HepG2 (cell line): ENCODE results near the gene FAF1. TPM values are rescaled to one million over a fixed set of nuclear protein-coding genes. Genes with fewer than 3 reads are reported as not detected.

Experiments
- ATAC-seq: fragments of 200-7000 bp; cut with Tn5 transposase; 3 replicates; pipeline ENCODE4 v1.9.1; 2020; ENCODE audit warnings: mild to moderate bottlenecking, moderate library complexity
- BruUV-seq: library from RNA; stranded (reverse); fragments of 400-500 nt; replicated peaks from 2 replicates; lab custom pipeline; 2021; lab: Mats Ljungman, UMichigan
- CTCF ChIA-PET: fragments of 300-600 bp; formaldehyde crosslinking; extraction: SDS; loops from one replicate; lab custom pipeline; 2021; ENCODE audit warnings: low total read pairs, inconsistent platforms, low intra/inter-chr PET ratio; lab: Yijun Ruan, JAX
- POLR2A ChIA-PET: fragments of 350-600 bp; sonication (Branson Sonifier 250); formaldehyde crosslinking; loops from one replicate; lab custom pipeline; 2020; ENCODE audit warnings: antibody characterized with exemption, inconsistent platforms; lab: Yijun Ruan, JAX
- DNase-seq: peaks from one replicate; pipeline ENCODE4 v3.0.0-alpha.2; 2015; ENCODE audit warnings: low spot score
- FAIRE-seq: peaks from 3 replicates; lab custom pipeline; 2011; peaks lifted over from hg19 to GRCh38; lab: Jason Lieb, UNC
- H2AFZ ChIP-seq: one replicate; pipeline ENCODE4 v1.6.1; 2011; ENCODE audit warnings: low read length, inconsistent platforms
- H3K27ac ChIP-seq: fragments of 300-600 bp; 3 replicates; pipeline ENCODE4 v1.8.0; 2011; ENCODE audit warnings: mixed run types, mild to moderate bottlenecking, mixed read lengths, low read length, inconsistent platforms; ENCODE audit not compliant: insufficient read depth; ENCODE audit errors: extremely low read length
- H3K27me3 ChIP-seq, 2 experiments: fragments of 200-600 bp in 1 of 2; 2 replicates in 1 of 2; 3 replicates in 1 of 2; pipeline versions ENCODE4 v1.6.0 to v1.8.0; 2011; ENCODE audit warnings: low read length in 2 of 2, mild to moderate bottlenecking in 2 of 2, moderate library complexity in 2 of 2, inconsistent platforms in 1 of 2; ENCODE audit not compliant: insufficient read depth in 2 of 2, control insufficient read depth in 1 of 2
- H3K36me3 ChIP-seq, 2 experiments: fragments of 200-600 bp in 1 of 2; replicated peaks in 1 of 2; 2 replicates in 1 of 2; 3 replicates in 1 of 2; pipeline versions ENCODE4 v1.5.1 to v1.8.0; 2011; ENCODE audit warnings: low read length in 2 of 2, inconsistent platforms in 1 of 2; ENCODE audit not compliant: insufficient read depth in 2 of 2, control insufficient read depth in 1 of 2
- H3K4me1 ChIP-seq: 2 replicates; pipeline ENCODE4 v1.5.1; 2012; ENCODE audit warnings: low read length, inconsistent platforms; ENCODE audit not compliant: insufficient read depth
- H3K4me2 ChIP-seq: 2 replicates; pipeline ENCODE4 v1.6.0; 2011; ENCODE audit warnings: low read depth, low read length, inconsistent platforms
- H3K4me3 ChIP-seq, 3 experiments: fragments of 200-600 bp in 1 of 3; sonication (generic), shearing (Covaris generic) in 1 of 3; replicated peaks in 1 of 3; 2 replicates each; pipeline ENCODE4 v1.5.1; 2011 to 2016; ENCODE audit warnings: low read length in 3 of 3, inconsistent platforms in 2 of 3, low read depth in 2 of 3, mild to moderate bottlenecking in 2 of 3, control low read depth in 1 of 3, mixed read lengths in 1 of 3; ENCODE audit not compliant: insufficient read depth in 1 of 3
- H3K79me2 ChIP-seq: one replicate; pipeline ENCODE4 v1.6.1; 2011; ENCODE audit warnings: low read length, inconsistent platforms; ENCODE audit not compliant: insufficient read depth
- H3K9ac ChIP-seq: 2 replicates; pipeline ENCODE4 v1.6.0; 2011; ENCODE audit warnings: mild to moderate bottlenecking, low read depth, low read length, inconsistent platforms; ENCODE audit not compliant: insufficient read depth
- H3K9me3 ChIP-seq: 2 replicates; pipeline ENCODE4 v1.5.1; 2012; ENCODE audit warnings: mild to moderate bottlenecking, low read length
- H4K20me1 ChIP-seq: 2 replicates; pipeline ENCODE4 v1.6.0; 2011; ENCODE audit warnings: inconsistent platforms, mild to moderate bottlenecking, low read length, moderate library complexity; ENCODE audit not compliant: insufficient read depth
- FOXK1 ChIP-seq: sonication (generic); formaldehyde crosslinking; IDR thresholded peaks from 2 replicates; pipeline ENCODE4 v1.4.0; 2020; ENCODE audit warnings: low read depth, missing genetic modification reagents, borderline replicate concordance
- GABPB1 ChIP-seq: IDR thresholded peaks from 2 replicates; pipeline ENCODE4 v1.6.1; 2016; ENCODE audit warnings: mild to moderate bottlenecking, missing genetic modification reagents, moderate library complexity, missing compliant biosample characterization
- NKX3-1 ChIP-seq: sonication (generic); formaldehyde crosslinking; IDR thresholded peaks from 2 replicates; pipeline ENCODE4 v1.5.0; 2020; ENCODE audit warnings: missing genetic modification reagents
- PAF1 ChIP-seq: IDR thresholded peaks from 2 replicates; pipeline ENCODE4 v1.6.1; 2016; ENCODE audit warnings: missing genetic modification reagents, missing compliant biosample characterization
- POGZ ChIP-seq: sonication (generic); formaldehyde crosslinking; IDR thresholded peaks from 2 replicates; pipeline ENCODE4 v1.4.0; 2020; ENCODE audit warnings: mild to moderate bottlenecking, missing genetic modification reagents
- in situ Hi-C: cut with HindIII; loops from 2 replicates; pipeline ENCODE4 v1.10.0; 2017; ENCODE audit warnings: low pct_unique_long_range_greater_than_20kb; ENCODE audit not compliant: extremely low pct_ligation_motif_present
- intact Hi-C: fragments of 100-400 bp; cut with micrococcal nuclease; formaldehyde crosslinking; loops from one replicate; pipeline ENCODE4 v1.10.0; 2022; ENCODE audit not compliant: unreplicated experiment
- polyA plus RNA-seq, 8 experiments: library from polyadenylated mRNA; depleted of rRNA in 3 of 8; stranded (reverse) in 7 of 8; unstranded in 1 of 8; fragments of >200 nt; fragmentation: Illumina TruSeq in 4 of 8; extraction: Trizol in 4 of 8; gene quantifications; 2 replicates each; pipeline versions ENCODE4 v1.2.1 to v1.2.3, GENCODE V29; 2011 to 2016; ENCODE audit warnings: low read depth in 4 of 8, missing spikeins in 1 of 8, mixed read lengths in 1 of 8; ENCODE audit not compliant: insufficient read depth in 1 of 8
- total RNA-seq, 5 experiments: library from RNA; depleted of rRNA; stranded (reverse); fragments of >200 nt; fragmentation: Illumina TruSeq; extraction: Trizol; gene quantifications; 2 replicates each; pipeline ENCODE4 v1.2.3, GENCODE V29; 2016; ENCODE audit warnings: low read depth in 1 of 5
- TF ChIP-seq, protein P1 (sequence below): sonication (generic); formaldehyde crosslinking; IDR thresholded peaks from 2 replicates; pipeline ENCODE4 v1.9.0; 2021; ENCODE audit warnings: missing genetic modification reagents, mild to moderate bottlenecking, borderline replicate concordance
- TF ChIP-seq, protein P2 (sequence below): fragments of 450-650 bp; IDR thresholded peaks from 2 replicates; pipeline ENCODE4 v1.6.1; 2016

FAF1 gene
- total and polyA plus RNA-seq, 2 of the 13 experiments (the other 11 are each of a cell fraction or from before 2014, with no cell fraction given), result 19.4 to 63.3 TPM

DNA sequence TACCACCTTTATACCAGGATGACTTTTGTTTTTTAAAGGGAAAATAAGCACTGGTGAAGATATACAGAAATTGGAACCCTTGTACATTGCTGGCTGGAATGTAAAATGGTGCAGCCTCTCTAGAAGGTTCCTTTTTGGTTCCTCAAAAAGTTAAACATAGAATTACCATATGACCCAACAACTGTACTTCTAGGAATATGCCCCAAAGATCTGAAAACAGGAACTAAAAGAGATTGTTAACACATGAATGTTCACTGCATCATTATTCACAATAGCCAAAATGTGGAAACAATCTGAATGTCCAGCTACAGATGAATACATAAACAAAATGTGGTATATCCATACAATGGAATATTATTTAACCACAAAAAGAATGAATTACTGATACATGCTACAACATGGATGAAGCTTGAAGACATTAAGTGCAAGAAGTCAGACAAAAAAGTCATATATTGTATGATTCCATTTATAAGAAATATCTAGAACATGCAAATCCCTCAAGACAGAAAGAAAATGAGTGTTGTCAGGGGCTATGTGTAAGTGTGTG is 452.0 kb downstream of the FAF1 start:
- intact Hi-C loops (no loop called here), in situ Hi-C loops (no loop called here)
- no peak for ATAC-seq

DNA sequence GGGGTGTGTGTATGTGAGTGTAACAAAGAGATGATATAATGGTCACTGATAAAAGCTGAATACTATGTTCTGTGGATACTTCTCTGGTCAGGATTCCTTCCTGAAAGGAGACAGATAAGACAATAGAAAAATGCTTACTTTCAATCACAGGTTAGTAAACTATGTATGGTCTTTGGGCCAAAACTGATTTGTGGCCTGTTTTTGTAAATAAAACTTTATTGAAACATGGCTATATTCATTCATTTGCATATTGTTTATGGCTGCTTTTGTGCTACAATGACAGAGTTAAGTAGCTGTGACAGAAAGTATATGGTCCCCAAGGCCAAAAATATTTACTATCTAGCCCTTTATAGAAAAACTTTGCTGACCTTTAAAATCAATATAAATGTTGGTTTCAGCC is 454.6 kb downstream of the FAF1 start:
- Histone ChIP-seq H3K4me1 (no peaks in the 10 kb centered on the region), H3K9ac (no peak overlapping the region), H3K4me3 (no peak overlapping the region), H3K27ac (no peak overlapping the region), H2AFZ (no peak overlapping the region), H3K4me2 (no peak overlapping the region), H4K20me1 (no peaks in the 10 kb centered on the region), H3K27me3 (no peaks in the 10 kb centered on the region), H3K36me3 (no peaks in the 10 kb centered on the region; a peak in 2 of 5 replicates), H3K9me3 (no peaks in the 10 kb centered on the region), H3K79me2 (no peaks in the 10 kb centered on the region)
- no peak for FAIRE-seq
- ChIA-PET CTCF (no interaction called here), POLR2A (no interaction called here)
- ATAC-seq, result no peak
- intact Hi-C loops, result no loop called here
- DNase-seq, result no peak
- no TSS peak for BruUV-seq
- in situ Hi-C loops, result no loop called here
- TF ChIP-seq NKX3-1 (CRISPR knock-in tag) (no peak), PAF1 (CRISPR knock-in tag) (no peak), GABPB1 (no peak), POGZ (CRISPR knock-in tag) (no peak), FOXK1 (no peak)
- TF ChIP-seq, protein P1, sequence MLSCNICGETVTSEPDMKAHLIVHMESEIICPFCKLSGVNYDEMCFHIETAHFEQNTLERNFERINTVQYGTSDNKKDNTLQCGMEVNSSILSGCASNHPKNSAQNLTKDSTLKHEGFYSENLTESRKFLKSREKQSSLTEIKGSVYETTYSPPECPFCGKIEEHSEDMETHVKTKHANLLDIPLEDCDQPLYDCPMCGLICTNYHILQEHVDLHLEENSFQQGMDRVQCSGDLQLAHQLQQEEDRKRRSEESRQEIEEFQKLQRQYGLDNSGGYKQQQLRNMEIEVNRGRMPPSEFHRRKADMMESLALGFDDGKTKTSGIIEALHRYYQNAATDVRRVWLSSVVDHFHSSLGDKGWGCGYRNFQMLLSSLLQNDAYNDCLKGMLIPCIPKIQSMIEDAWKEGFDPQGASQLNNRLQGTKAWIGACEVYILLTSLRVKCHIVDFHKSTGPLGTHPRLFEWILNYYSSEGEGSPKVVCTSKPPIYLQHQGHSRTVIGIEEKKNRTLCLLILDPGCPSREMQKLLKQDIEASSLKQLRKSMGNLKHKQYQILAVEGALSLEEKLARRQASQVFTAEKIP (CRISPR knock-in tag), result no peak

More for the DNA sequence above, 452.0 kb downstream of the FAF1 start:
- Histone ChIP-seq H3K4me3 (no peak overlapping the region), H3K36me3 (no peaks in the 10 kb centered on the region; a peak in 2 of 5 replicates)
- TF ChIP-seq, protein P2, sequence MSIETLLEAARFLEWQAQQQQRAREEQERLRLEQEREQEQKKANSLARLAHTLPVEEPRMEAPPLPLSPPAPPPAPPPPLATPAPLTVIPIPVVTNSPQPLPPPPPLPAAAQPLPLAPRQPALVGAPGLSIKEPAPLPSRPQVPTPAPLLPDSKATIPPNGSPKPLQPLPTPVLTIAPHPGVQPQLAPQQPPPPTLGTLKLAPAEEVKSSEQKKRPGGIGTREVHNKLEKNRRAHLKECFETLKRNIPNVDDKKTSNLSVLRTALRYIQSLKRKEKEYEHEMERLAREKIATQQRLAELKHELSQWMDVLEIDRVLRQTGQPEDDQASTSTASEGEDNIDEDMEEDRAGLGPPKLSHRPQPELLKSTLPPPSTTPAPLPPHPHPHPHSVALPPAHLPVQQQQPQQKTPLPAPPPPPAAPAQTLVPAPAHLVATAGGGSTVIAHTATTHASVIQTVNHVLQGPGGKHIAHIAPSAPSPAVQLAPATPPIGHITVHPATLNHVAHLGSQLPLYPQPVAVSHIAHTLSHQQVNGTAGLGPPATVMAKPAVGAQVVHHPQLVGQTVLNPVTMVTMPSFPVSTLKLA, result no peak
- TF ChIP-seq, all 625 proteins: peak for 0
- POLR2A ChIA-PET, result no interaction called here
- no TSS peak for BruUV-seq
- no peak overlapping the region for H2AFZ ChIP-seq
- no peak overlapping the region for H3K27ac ChIP-seq
- FAIRE-seq (no peak), DNase-seq (no peak)
- no peak overlapping the region for H3K4me2 ChIP-seq
- H4K20me1 ChIP-seq, result no peaks in the 10 kb centered on the region
- no peaks in the 10 kb centered on the region for H3K79me2 ChIP-seq
- CTCF ChIA-PET, result no interaction called here
- no peaks in the 10 kb centered on the region for H3K9me3 ChIP-seq
- no peak overlapping the region for H3K9ac ChIP-seq
- H3K4me1 ChIP-seq, result no peaks in the 10 kb centered on the region
- no peaks in the 10 kb centered on the region for H3K27me3 ChIP-seq
